Fibroblast of skin of abdomen (primary cell): ENCODE data around the gene ADARB2.
"Not testable (repeated sequence)": the region's sequence is repeated elsewhere in the genome, so short reads cannot be mapped to it uniquely, and the experiment has no call there.

Experiments used
- DNase-seq: peaks from one replicate; pipeline ENCODE4 v3.0.0-alpha.2; 2013

Gene ADARB2

DNA sequence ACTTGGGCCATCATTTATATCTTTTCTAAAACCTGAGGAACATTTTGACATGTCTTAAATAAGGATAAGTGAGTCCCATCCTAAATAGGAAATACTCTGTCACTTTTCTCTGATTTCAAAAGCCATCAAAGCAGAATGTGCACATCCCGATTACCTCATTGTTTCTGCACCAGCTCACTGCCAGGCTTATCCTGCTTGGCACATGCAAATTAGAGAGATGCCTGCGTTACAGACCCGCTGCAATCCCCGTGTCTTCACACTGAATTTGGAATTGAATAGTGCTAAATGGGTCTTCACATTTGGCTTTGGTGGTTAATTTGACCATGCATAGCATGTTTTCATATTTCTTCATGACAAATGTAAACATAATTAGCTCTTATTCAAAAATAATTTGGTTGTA is 401.7 kb downstream of the ADARB2 start:
- DNase-seq = no peak

DNA sequence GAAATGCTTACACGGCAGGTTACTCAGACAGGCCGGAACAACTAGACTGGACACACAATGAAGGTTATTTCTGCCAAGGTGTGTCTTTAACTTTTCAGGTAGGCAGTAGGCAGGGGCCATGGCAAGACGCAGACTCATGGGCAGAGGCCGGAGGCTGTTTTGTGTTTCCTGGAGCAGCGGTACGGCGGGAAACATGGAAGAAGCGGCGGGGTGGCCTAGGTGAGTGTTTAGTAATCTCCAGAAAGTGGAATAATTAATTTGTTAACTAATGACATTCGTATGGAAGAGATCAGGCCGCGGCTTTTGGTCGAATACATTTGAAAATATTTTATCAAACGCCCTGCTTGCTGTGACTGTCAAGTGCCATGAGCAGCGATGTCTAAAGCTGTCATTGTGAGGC is 403.3 kb downstream of the ADARB2 start:
- DNase-seq = no peak

DNA sequence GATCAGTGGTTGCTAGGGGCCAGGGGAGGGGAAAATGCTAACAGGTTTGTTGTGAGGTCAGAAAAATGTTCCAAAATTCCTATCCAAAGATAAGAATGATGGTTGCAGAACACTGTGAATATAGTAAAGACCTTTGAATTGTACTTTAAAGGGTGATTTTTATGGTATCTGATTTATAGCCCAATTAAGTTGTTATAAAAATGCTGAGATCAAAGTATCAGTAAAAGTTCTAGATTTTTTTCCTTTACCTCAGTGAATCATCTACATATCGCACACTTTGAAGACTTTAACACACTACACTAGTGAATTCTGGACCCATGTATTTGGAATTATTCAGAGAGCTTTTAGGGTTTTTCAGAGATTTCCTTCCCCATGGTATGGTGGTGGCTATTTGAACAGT is 405.8 kb downstream of the ADARB2 start:
- DNase-seq = no peak

DNA sequence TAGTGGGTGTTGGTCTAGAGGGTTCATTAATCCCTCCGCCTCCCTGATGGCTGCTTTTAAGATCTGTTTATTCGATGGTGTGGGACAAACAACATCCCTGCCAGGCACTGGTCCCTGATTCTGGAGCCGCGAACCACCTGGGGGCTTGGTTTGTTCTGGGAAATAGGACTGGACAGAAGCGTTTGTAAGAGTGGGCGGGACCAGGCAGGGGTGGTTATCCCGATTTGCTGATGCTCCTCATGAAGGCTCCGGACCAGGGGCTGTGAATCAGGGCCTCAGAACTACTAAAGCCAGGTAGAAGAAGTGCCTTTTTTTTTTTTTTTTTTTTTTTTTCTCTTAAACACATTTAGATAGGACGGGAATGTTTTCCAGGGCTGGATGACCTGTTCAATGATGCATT is 407.7 kb downstream of the ADARB2 start:
- DNase-seq = no peak

DNA sequence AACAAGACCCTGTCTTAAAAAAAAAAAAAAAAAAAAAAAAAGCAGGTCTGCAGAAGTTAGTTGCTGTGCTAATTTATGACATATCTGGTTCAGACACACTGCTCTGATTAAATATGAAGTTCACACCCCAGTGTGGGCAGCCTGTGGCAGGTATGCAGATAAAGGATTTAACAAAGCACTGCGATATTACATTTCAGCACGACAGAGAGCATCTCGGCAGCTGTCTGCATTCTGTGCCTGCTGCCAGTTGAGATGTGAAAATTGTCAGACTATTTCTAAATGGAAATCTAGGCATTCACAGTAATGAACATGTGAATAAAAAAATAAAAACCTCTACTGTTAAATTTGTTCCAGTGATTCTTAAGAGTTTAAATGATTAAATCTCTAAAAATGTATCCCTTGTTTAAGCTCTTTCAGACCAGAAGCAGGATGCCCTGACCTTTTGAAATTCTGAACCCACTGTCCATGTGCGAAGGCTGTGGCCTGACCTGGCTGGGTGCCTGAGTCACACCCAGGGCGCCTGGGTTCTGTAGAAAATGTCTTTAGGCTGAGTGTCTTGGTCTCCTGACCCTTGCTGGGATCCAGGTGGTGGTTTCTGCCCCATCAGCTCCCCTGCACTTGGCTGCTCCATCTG is 408.2 kb downstream of the ADARB2 start:
- no peak for DNase-seq

DNA sequence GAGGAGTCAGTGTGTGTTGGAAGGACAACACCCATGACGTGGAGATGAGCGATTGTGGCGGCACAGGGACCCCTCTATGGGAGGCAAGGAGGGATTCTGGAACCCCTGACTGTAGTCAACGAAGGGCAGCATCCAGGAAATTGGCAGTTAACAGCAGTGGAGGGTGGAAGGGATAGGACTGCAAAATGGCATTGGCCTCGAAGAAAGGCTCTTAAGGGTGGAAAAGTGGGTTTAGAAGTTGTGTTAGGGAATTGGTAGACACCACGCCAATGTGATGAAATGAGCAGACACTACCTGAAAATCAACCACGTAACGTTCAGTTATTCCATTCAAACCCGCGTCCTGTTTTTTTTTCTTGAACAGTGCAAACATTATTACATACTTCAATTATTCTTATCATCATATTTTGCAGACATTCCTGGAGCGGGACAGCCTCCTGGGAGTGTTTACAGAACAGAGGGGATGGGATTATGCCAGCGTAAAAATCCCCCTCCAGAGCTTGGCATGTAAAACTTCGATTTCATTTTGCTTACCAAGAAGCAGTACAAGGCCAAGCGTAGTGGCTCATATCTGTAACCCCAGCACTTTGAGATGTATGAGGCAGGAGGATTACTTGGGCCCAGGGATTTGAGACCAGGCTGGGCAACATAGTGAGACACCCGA is 409.0 kb downstream of the ADARB2 start:
- DNase-seq = no peak

DNA sequence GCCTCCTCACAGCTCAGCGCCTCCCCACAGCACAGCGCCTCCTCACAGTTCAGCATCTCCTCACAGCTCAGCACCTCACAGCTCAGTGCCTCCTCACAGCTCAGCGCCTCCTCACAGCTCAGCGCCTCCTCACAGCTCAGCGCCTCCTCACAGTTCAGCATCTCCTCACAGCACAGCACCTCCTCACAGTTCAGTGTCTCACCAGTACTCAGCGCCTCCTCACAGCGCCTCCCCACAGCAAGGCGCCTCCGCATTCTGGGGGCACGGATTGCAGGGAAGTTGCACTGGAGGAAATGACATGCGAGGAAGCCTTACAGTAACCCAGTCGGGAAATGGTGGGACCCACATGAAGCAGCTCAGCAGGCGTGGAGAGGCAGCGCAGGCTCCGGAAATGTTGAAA is 409.6 kb downstream of the ADARB2 start:
- DNase-seq = no peak

DNA sequence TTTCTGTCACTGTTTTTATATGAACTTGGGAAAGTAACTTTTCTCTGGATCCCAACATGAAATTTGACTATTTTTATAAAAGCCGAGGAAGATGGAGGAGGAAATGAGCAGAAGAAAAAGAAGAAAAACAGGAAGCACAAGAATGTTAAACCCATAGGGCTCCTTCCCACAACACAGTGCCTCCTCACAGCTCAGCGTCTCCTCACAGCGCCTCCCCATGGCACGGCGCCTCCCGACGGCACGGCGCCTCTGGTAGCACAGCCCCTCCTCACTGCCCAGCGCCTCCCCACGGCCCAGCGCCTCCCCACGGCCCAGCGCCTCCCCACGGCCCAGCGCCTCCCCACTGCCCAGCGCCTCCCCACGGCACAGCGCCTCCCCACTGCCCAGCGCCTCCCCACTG is 410.8 kb downstream of the ADARB2 start:
- not testable (repeated sequence) for DNase-seq

DNA sequence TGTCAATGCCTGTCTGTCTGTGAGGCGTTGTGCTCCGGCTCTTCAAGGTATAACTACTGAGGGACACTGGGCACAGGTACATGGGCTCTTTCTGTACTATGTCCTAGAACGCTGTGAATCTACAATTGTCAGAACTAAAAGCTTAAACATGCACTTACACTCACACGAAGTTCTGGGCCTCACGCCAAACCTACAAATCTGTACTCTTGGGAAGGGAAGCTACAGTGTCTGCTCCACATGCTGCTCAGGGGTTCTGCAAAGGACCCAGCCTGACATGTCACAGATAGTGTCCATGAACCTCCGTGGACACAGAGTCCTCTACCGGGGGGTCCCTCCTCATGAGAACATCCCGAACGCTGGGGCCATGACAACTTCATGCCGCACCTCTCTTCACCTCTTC is 412.4 kb downstream of the ADARB2 start:
- DNase-seq = peak; percentile 12

DNA sequence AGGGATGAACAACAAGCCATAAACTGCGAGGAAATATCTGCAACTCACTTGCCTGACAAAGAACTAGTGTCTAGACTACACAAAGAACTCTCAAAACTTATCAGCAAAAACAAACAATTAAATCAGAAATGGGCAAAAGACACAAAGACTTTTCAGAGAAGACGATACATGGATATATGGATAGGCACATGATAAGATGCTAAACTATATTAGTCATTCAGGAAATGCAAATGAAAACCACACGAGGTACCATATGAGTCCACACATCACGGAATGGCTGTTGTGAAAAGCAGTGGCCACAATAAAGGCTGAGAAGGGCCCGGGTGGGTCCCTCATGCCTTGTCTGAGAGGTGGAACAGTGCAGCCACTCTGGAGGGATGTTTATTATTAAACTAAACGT is 413.4 kb downstream of the ADARB2 start:
- peak; percentile 20 for DNase-seq

DNA sequence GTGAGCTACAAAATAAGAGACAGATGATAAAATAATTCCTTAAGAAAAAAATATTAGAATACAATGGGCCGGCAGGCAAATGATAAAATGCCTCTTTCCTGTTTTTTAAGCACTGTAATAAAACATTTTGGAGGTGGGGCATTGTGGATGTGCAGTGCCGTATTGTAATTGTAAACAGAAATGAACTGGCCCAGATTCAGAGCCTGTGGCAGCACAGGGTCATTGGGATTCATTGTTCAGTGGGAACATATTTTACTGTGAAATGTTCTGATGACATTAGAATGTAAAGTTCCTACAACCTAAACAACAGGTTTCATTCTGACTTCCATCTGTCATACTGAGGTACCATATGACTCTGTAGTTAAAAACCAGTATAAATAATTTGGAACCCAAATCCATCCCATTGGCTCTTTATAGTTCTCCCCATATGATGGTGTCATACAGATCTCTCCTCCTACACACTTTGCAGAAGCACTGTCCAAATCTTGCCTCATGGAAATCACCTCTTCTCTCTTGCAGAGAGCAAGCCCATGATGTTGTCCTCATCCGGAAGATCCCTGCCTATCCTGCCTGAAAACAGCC is 416.5 kb downstream of the ADARB2 start:
- no peak for DNase-seq

DNA sequence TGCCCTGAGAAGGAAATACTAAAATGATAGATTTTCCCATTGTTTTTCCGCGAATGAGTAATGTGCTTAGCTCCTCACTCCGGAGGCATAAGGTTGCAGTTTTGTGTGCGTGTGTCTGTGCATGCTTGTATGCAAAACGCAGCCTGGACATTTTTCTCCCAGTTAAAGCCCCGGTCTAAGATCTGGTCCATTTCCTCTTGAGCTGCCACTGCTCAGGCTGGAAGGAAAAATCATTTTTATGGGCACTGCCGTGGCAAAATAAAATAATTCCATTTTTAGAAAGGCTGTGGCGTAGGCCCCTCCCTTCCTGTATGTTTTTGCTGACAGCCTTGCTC is 420.5 kb downstream of the ADARB2 start:
- no peak for DNase-seq

DNA sequence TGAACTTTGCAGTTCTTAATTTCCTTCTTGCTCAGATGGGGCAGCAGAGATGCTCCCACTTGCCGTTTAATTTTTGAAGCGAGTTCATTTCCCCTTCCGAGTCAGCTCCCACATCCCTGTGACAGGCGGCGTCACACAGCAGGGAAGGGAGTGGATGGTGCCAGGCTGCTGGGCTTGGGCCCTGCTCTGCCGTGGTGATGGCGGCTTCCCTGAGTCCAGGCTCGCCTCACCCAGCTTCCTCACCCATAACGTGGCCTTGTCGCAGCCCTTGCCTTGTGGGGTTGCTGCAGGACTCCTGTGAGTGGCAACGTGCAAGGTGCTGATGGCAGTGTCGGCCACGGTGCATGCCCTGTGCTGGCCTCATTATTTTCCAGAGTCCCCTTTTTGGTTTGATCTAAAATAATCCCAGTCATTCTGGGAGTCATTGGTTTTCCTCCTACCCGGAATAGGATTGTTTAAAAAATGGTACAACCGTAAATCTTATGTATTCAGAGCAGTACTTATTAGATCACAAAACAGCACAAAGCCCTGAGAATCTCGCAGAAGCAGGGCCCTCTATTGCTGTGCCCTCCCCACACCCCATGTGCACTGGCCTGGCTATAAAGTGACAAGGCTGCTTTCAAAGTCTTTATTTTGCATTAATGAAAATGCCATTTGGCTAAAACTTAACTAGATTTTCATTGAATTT is 421.1 kb downstream of the ADARB2 start:
- no peak for DNase-seq

DNA sequence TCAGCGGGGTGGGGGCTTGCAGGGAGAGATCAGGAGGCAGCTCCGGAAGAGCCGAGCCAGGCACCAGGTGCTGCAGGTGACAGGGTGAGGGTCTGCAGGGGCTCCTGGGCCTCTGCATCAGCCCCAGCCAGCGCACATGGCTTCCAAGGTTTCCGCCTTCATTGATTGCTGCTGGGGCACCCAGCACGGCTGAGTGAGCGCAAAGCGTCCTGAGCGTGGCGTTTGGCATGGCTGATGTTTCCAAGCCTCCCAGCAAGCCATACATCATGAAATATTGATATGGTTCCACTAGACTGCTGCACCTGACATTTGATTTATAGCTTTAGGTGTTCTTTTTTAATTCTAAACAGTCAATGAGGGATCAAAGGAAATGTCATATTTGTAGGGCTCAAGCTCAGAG is 422.1 kb downstream of the ADARB2 start:
- DNase-seq = no peak

DNA sequence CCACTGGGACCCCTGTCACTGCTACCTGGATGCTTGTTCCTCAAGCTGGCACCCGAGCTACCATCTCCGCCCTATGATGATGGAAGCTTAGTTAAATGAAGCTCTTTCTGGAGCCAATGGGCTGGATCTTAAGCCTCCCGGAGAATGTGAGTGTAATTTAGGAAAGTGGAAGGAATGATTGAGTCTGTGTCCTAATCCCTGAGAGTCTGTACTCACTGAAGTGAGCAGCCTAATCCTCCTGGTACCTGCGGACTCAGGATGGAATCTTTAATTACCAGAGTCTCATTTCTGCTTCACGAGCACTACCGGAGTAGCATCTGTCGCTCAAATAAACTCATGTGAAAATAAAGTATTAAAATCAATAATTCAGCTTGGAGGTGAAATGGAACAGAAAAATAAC is 425.6 kb downstream of the ADARB2 start:
- no peak for DNase-seq

DNA sequence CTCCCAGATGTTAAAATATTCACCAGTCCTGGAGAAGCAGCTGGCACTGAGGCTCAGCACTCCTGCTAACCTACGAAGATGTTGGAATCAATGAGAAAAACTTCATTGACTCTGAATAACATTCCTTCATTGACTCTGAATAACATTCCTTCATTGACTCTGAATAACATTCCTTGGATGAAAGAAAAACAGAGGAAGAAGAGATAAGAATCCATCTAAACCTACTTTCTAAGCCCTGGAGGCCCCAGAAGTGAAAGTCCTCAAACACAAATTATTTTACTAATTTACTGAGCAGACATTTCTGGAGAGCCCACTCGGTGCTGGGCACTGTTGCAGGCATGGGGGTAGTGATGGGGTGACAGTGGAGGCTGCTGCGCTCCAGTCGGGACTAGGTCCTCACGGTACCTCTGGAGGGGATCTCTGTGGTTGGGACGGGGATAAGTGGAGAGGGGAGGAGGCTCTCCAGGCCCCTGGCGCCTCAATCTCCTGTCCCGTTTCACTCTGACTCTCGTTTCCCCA is 427.0 kb downstream of the ADARB2 start:
- no peak for DNase-seq

DNA sequence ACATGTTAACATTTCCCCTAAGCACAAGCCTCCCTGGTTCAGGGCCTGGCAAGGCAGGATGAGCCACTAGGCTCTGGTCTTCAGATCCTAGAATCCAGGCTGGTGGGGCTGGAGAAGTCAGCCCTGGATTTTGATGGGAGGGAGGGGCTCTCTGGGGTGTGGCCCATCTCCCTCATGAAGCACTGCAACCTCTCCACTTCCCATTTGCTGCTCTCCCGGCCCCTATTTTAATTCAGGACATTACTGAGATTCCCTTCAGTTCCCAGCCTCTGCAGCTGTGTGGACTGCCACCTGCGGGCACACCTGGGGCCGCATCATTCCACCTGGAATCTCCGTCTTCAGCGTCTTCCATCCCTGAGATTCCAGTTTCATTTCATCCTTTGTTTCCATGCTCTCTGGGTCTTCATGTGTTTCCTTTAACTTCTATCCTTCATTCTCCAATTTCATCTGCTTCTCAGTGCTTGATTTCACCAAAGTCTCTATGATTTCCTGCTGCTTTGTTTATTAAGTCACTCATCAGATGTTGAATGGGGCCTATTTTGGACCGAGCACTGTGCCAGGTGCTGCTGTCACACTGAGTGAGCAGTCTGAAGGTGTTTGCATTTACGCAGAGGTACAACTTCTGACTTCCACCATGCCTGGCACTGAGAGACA is 427.6 kb downstream of the ADARB2 start:
- DNase-seq = no peak

DNA sequence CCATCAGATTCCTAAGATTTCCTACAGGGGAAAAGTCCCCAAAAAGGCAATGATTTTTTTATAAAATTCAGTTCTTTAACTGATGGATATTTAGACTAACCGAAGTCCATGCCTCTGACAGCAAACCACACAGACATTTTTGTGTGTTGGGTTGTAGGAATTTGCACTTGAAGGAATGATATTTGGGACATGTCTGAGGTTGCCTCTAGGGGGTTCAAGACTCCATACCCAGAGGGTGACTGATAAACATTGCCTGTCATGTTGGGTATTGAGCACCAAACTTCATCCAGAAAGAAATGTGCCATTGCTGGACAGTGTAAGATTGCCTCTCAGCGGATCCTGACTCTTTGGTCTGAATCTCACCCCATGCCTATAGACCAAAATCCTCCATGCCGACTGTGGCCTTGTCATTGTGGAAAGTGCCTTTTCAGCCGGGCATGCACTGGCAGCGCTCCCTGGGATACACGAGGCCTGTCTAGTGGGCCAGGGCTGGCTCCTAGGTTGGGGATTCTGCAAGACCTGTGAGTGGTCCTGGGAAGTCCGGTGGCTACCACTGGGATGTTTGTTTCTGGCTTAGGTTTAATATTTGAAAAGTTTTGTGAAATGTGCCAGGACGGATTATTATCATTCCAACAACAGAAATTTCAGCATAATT is 428.2 kb downstream of the ADARB2 start:
- DNase-seq = peak; percentile 38

DNA sequence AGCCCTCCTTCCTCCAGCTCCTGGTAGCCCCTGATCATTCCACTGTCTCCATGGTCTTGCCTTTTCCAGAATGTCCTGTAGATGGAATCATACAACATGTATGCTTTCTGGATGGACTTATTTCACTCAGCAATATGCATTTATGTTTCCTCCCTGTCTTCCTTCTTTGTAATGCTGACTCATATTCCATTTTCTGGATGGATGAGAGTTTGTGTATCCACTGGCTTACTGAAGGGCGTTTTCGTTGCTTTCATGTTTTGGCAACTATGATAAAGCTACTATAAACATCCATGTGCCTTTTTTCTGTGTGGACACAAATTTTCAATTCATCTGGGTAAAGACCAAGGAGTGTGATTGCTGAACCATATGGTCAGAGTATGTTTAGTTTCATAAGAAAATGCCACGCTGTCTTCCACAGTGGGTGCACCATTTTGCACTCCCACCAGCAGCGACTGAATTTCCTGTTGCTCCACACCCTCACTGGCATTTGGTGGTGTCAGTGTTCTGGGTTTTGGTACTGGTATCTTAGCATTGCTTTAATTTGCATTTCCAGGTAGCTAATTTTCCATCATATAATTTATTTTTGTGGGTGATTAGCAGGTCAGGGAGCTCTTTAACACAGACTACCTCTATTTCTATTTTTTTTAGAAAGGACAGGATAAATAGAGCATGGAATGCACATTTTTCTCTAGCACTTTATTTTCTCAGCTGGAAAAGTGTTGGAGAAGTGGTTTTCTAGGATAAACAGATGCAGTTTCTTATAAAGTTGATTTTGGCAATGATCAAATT is 429.0 kb downstream of the ADARB2 start:
- peak; percentile 20 for DNase-seq

DNA sequence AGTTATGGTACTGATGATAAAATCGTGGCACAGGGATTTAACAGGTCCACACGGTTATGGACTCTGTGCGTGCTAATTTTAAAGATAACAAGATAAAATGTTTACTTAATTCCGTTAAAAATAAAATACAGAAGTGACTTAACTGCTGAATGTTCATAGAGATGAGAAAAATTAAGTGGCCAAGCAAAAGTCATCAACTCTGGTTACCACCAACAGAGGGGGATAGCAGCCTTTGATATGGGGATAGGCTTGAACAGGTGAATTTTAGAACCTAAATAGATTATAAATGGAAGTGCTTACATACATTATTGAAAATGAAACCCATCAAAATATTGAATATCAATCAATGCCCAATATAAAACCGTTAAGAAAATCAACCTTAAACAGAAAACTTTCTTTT is 436.2 kb downstream of the ADARB2 start:
- DNase-seq = no peak

DNA sequence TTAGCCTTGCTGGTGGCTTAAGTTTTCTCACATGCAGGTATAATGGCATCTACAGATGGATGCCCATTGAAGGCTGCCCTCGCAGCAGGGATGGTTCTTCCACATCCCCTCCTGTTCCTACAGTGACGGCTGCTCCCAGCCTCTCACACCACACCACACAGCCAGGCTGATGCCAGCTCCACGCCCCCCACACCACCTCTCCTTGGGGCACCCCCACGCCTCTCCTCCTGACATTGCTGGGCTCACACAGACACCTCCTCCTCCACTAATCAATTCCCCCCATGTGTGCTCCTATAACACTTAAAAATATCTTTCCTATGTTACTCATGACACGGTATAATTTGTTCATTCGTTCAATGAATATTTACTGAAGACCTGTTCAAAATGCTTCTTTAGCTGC is 437.1 kb downstream of the ADARB2 start:
- DNase-seq = no peak
